ENCODE data around the gene TSPAN9.

Gene TSPAN9

GRCh38 chr12:3186546-3187215 is 109.5 kb downstream of the TSPAN9 start:
- TF ChIP-seq TAF1 (IDR thresholded peaks at IDR 0.05; ENCODE audit: borderline replicate concordance, insufficient read depth, low read length) (no peak), POLR2AphosphoS5 (IDR thresholded peaks at IDR 0.05; ENCODE audit: low read depth, low read length) (no peak), REST (IDR thresholded peaks at IDR 0.05; ENCODE audit: insufficient read depth in 1 of 2, low read depth in 2 of 2, low read length in 2 of 2) (no peak), FOXP2 (optimal IDR thresholded peaks at IDR 0.05; ENCODE audit: borderline replicate concordance, extremely low read depth, extremely low read length, insufficient read depth) (no peak), SIN3A (IDR thresholded peaks at IDR 0.05; ENCODE audit: borderline replicate concordance, insufficient read depth, low read length) (no peak)

GRCh38 chr12:3187846-3188770 is 110.9 kb downstream of the TSPAN9 start:
- TF ChIP-seq POLR2AphosphoS5 (IDR thresholded peaks at IDR 0.05; ENCODE audit: low read depth, low read length) (no peak), SIN3A (IDR thresholded peaks at IDR 0.05; ENCODE audit: borderline replicate concordance, insufficient read depth, low read length) (no peak), REST (IDR thresholded peaks at IDR 0.05; ENCODE audit: insufficient read depth in 1 of 2, low read depth in 2 of 2, low read length in 2 of 2) (no peak), TAF1 (IDR thresholded peaks at IDR 0.05; ENCODE audit: borderline replicate concordance, insufficient read depth, low read length) (no peak), FOXP2 (optimal IDR thresholded peaks at IDR 0.05; ENCODE audit: borderline replicate concordance, extremely low read depth, extremely low read length, insufficient read depth) (no peak)

GRCh38 chr12:3189282-3189681 is 112.1 kb downstream of the TSPAN9 start:
- no peak for TF ChIP-seq POLR2AphosphoS5 (IDR thresholded peaks at IDR 0.05; ENCODE audit: low read depth, low read length)
- TF ChIP-seq SIN3A (IDR thresholded peaks at IDR 0.05; ENCODE audit: borderline replicate concordance, insufficient read depth, low read length): no peak
- no peak for TF ChIP-seq REST (IDR thresholded peaks at IDR 0.05; ENCODE audit: insufficient read depth in 1 of 2, low read depth in 2 of 2, low read length in 2 of 2)
- no peak for TF ChIP-seq FOXP2 (optimal IDR thresholded peaks at IDR 0.05; ENCODE audit: borderline replicate concordance, extremely low read depth, extremely low read length, insufficient read depth)
- no peak for TF ChIP-seq TAF1 (IDR thresholded peaks at IDR 0.05; ENCODE audit: borderline replicate concordance, insufficient read depth, low read length)

- TF ChIP-seq FOXP2 (optimal IDR thresholded peaks at IDR 0.05; ENCODE audit: borderline replicate concordance, extremely low read depth, extremely low read length, insufficient read depth) (no peak), SIN3A (IDR thresholded peaks at IDR 0.05; ENCODE audit: borderline replicate concordance, insufficient read depth, low read length) (no peak), TAF1 (IDR thresholded peaks at IDR 0.05; ENCODE audit: borderline replicate concordance, insufficient read depth, low read length) (no peak), REST (IDR thresholded peaks at IDR 0.05; ENCODE audit: insufficient read depth in 1 of 2, low read depth in 2 of 2, low read length in 2 of 2) (no peak), POLR2AphosphoS5 (IDR thresholded peaks at IDR 0.05; ENCODE audit: low read depth, low read length) (no peak)
Measured at GRCh38 chr12:3190101-3190500, 112.9 kb downstream of the TSPAN9 start.
